Aorta (tissue), 5 donors: Measurements from ENCODE around the gene METRN. TPM values are rescaled to one million over a fixed set of nuclear protein-coding genes. Genes with fewer than 3 reads are reported as not detected.
"Not testable (repeated sequence)": the region's sequence is repeated elsewhere in the genome, so short reads cannot be mapped to it uniquely, and the experiment has no call there.

Source experiments
- ATAC-seq: fragments of 200-7000 bp; cut with Tn5 transposase; one replicate; pipeline ENCODE4 v1.9.1; 2022; ENCODE audit warnings: moderate library complexity; ENCODE audit not compliant: low FRiP score
- DNase-seq, 2 donors: peaks; one replicate each; pipeline ENCODE4 v3.0.0-alpha.2; 2020
- H3K27ac ChIP-seq, 2 donors: one replicate each; pipeline ENCODE4 v1.5.1; 2013; ENCODE audit warnings: low read length in 2 of 2, mild to moderate bottlenecking in 2 of 2, moderate library complexity in 2 of 2, control low read depth in 1 of 2, inconsistent platforms in 1 of 2, low read depth in 1 of 2
- H3K27me3 ChIP-seq, 2 donors: one replicate each; pipeline ENCODE4 v1.6.1; 2013; ENCODE audit warnings: control low read depth in 1 of 2, low read length in 1 of 2, mild to moderate bottlenecking in 1 of 2, moderate library complexity in 1 of 2; ENCODE audit not compliant: insufficient read depth in 2 of 2, control insufficient read depth in 1 of 2
- H3K36me3 ChIP-seq, 2 donors: one replicate each; pipeline ENCODE4 v1.6.1; 2013; ENCODE audit warnings: control low read depth in 1 of 2, low read length in 1 of 2, mild to moderate bottlenecking in 1 of 2; ENCODE audit not compliant: insufficient read depth in 2 of 2, control insufficient read depth in 1 of 2
- H3K4me1 ChIP-seq, 2 donors: one replicate each; pipeline ENCODE4 v1.6.1; 2013; ENCODE audit warnings: low read length in 2 of 2, control low read depth in 1 of 2, mild to moderate bottlenecking in 1 of 2, moderate library complexity in 1 of 2; ENCODE audit not compliant: insufficient read depth in 2 of 2, control insufficient read depth in 1 of 2
- H3K4me3 ChIP-seq, 2 donors: one replicate each; pipeline ENCODE4 v1.5.1; 2013; ENCODE audit warnings: low read length in 2 of 2, control low read depth in 1 of 2, mild to moderate bottlenecking in 1 of 2
- H3K9me3 ChIP-seq: one replicate; pipeline ENCODE4 v1.6.1; 2013; ENCODE audit warnings: mild to moderate bottlenecking, low read length; ENCODE audit not compliant: control insufficient read depth
- WGBS, 2 donors: extraction: QIAGEN DNeasy Blood & Tissue Kit; methylation state at CpG; one replicate each; pipeline ENCODE4 v1.1.7; 2013; 5-methylcytosine and 5-hydroxymethylcytosine counted together
- intact Hi-C, 2 donors: fragments of 100-400 bp; cut with DNase I; formaldehyde crosslinking; loops; one replicate each; pipeline versions ENCODE4 v1.14.2 to v1.15.0; 2022
- polyA plus RNA-seq, 2 donors: library from polyadenylated mRNA; stranded (reverse); fragments of 200-250 nt; gene quantifications; one replicate each; pipeline ENCODE4 v1.2.3, GENCODE V29; 2013
- total RNA-seq, 2 donors: library from RNA; stranded (reverse); fragmentation: NEBNext Ultra II Directional; extraction: Animal tissue kit (Norgen Biotek cat#: 25700); gene quantifications; one replicate each; pipeline ENCODE4 v1.2.1, GENCODE V29; 2021
- donor health status: healthy with polysubstance abuse.
- donor health status: Bipolar disorder and iron deficiency.
- donor health status: DM: no; HTN: no; CAD: no.
- donor health status: DM: no; HTN: no; CAD: no.
- donor health status: DM: yes; HTN: yes; CAD: no.

Gene METRN
- total and polyA plus RNA-seq, 4 donors, result 22.7 to 61.3 (median 26.7) TPM

- Histone ChIP-seq H3K27ac (no peak overlapping the region), H3K9me3 (no peaks in the 10 kb centered on the region), H3K4me1 (no peaks in the 10 kb centered on the region), H3K36me3 (no peaks in the 10 kb centered on the region), H3K27me3 (no peaks in the 10 kb centered on the region), H3K4me3 (no peak overlapping the region)
- intact Hi-C loops, result no loop called here
- 90 to 92% methylated on average over 19 of the region's 19 CpGs for WGBS, 2 donors
- ATAC-seq (no peak), DNase-seq (no peak)
Measured at GRCh38 chr16:687499-687898, 27.4 kb upstream of the METRN start.

GRCh38 chr16:689175-689897, 25.6 kb upstream of the METRN start:
- intact Hi-C loops, result no loop called here
- DNase-seq, result no peak
- Histone ChIP-seq H3K4me3 (peak overlapping the region in 1 of 2 donors; percentile 71), H3K27ac (no peak overlapping the region), H3K27me3 (no peaks in the 10 kb centered on the region), H3K36me3 (no peaks in the 10 kb centered on the region), H3K9me3 (no peaks in the 10 kb centered on the region), H3K4me1 (no peaks in the 10 kb centered on the region)
- 83% methylated on average over 26 of the region's 26 CpGs for WGBS, 2 donors
- ATAC-seq, result no peak

GRCh38 chr16:691242-691641, 23.7 kb upstream of the METRN start:
- H3K4me3 ChIP-seq, ATAC-seq, H3K27ac ChIP-seq, H3K9me3 ChIP-seq, H3K4me1 ChIP-seq, H3K27me3 ChIP-seq, intact Hi-C loops, H3K36me3 ChIP-seq, DNase-seq: not testable (repeated sequence)
- 82 to 85% methylated on average over 16 of the region's 16 CpGs for WGBS, 2 donors

GRCh38 chr16:692356-693108, 22.4 kb upstream of the METRN start:
- intact Hi-C loops, result no loop called here
- H3K9me3 ChIP-seq, result no peaks in the 10 kb centered on the region
- no peak overlapping the region for H3K4me3 ChIP-seq
- WGBS, 2 donors, result 65 to 67% methylated on average over 10 of the region's 10 CpGs
- ATAC-seq (no peak), DNase-seq (no peak)
- no peaks in the 10 kb centered on the region for H3K36me3 ChIP-seq
- no peak overlapping the region for H3K27ac ChIP-seq
- H3K27me3 ChIP-seq, result peaks cover 0 to 2% of the 10 kb centered on the region in 2 donors
- no peaks in the 10 kb centered on the region for H3K4me1 ChIP-seq

- intact Hi-C loops, result no loop called here
- no peak overlapping the region for H3K4me3 ChIP-seq
- DNase-seq (no peak), ATAC-seq (no peak)
- H3K36me3 ChIP-seq, result no peaks in the 10 kb centered on the region
- peaks cover 0 to 2% of the 10 kb centered on the region in 2 donors for H3K27me3 ChIP-seq
- WGBS, 2 donors, result 30 to 36% methylated on average over 22 of the region's 22 CpGs
- H3K27ac ChIP-seq, result no peak overlapping the region
- no peaks in the 10 kb centered on the region for H3K4me1 ChIP-seq
- no peaks in the 10 kb centered on the region for H3K9me3 ChIP-seq
Measured at GRCh38 chr16:693364-693763, 21.6 kb upstream of the METRN start.

- Histone ChIP-seq H3K4me1 (no peaks in the 10 kb centered on the region), H3K9me3 (no peaks in the 10 kb centered on the region), H3K36me3 (no peaks in the 10 kb centered on the region), H3K27ac (no peak overlapping the region), H3K4me3 (no peak overlapping the region), H3K27me3 (peaks cover 0 to 2% of the 10 kb centered on the region in 2 donors)
- DNase-seq (no peak), ATAC-seq (no peak)
- intact Hi-C loops, result no loop called here
- WGBS, 2 donors, result 3% methylated on average over 19 to 37 of the region's 37 CpGs
Measured at GRCh38 chr16:693766-694165, 21.2 kb upstream of the METRN start.

GRCh38 chr16:694187-694862, 20.6 kb upstream of the METRN start:
- Histone ChIP-seq H3K4me1 (no peaks in the 10 kb centered on the region), H3K36me3 (no peaks in the 10 kb centered on the region), H3K27me3 (peaks cover 0 to 2% of the 10 kb centered on the region in 2 donors), H3K4me3 (no peak overlapping the region), H3K9me3 (no peaks in the 10 kb centered on the region), H3K27ac (no peak overlapping the region)
- 1 to 2% methylated on average over 55 to 64 of the region's 64 CpGs for WGBS, 2 donors
- intact Hi-C loops, result no loop called here
- ATAC-seq (no peak), DNase-seq (no peak)

GRCh38 chr16:694863-695354, 20.0 kb upstream of the METRN start:
- 1 to 2% methylated on average over 24 to 37 of the region's 37 CpGs for WGBS, 2 donors
- no peak for DNase-seq
- intact Hi-C loops, result no loop called here
- Histone ChIP-seq H3K27me3 (peaks cover 0 to 2% of the 10 kb centered on the region in 2 donors), H3K27ac (no peak overlapping the region), H3K36me3 (no peaks in the 10 kb centered on the region), H3K9me3 (no peaks in the 10 kb centered on the region), H3K4me1 (no peaks in the 10 kb centered on the region), H3K4me3 (no peak overlapping the region)
- no peak for ATAC-seq
